IPS DF 6.9 (cell line): Measurements from ENCODE around the gene MTX3.

Experiments
- DNase-seq: peaks from one replicate; pipeline ENCODE4 v3.0.0-alpha.2; 2013; ENCODE audit warnings: low read depth, low spot score
- H3K27ac ChIP-seq: one replicate; pipeline ENCODE4 v1.5.1; 2013; ENCODE audit warnings: low read length, control low read depth
- H3K27me3 ChIP-seq: 2 replicates; pipeline ENCODE4 v1.6.1; 2013; ENCODE audit warnings: mild to moderate bottlenecking, low read length; ENCODE audit not compliant: control insufficient read depth, insufficient read depth
- H3K36me3 ChIP-seq: 2 replicates; pipeline ENCODE4 v1.6.1; 2013; ENCODE audit warnings: low read length; ENCODE audit not compliant: control insufficient read depth, insufficient read depth
- H3K4me1 ChIP-seq: 2 replicates; pipeline ENCODE4 v1.6.1; 2013; ENCODE audit warnings: low read length; ENCODE audit not compliant: control insufficient read depth, insufficient read depth
- H3K4me3 ChIP-seq: 2 replicates; pipeline ENCODE4 v1.5.1; 2013; ENCODE audit warnings: mild to moderate bottlenecking, low read length
- H3K9me3 ChIP-seq: 2 replicates; pipeline ENCODE4 v1.6.1; 2013; ENCODE audit warnings: low read length, inconsistent platforms; ENCODE audit not compliant: control insufficient read depth, insufficient read depth
- WGBS: extraction: QIAGEN DNeasy Blood & Tissue Kit; methylation state at CpG from one replicate; pipeline ENCODE4 v1.1.7; 2013; ENCODE audit warnings: mixed read lengths, missing lambda C conversion rate; ENCODE audit not compliant: insufficient read length, insufficient coverage; 5-methylcytosine and 5-hydroxymethylcytosine counted together

Gene MTX3

GRCh38 chr5:79983618-79984017 is 7.4 kb downstream of the MTX3 start:
- Histone ChIP-seq H3K27ac (no peak overlapping the region), H3K36me3 (peaks cover 3% of the 10 kb centered on the region; the same call in 1 of the 2 replicates), H3K4me3 (no peak overlapping the region), H3K4me1 (no peaks in the 10 kb centered on the region), H3K9me3 (no peaks in the 10 kb centered on the region), H3K27me3 (no peaks in the 10 kb centered on the region)
- DNase-seq, result no peak
- WGBS, result no CpG with 5 or more reads among the region's 7 CpGs

- no peak overlapping the region for H3K27ac ChIP-seq
- no peaks in the 10 kb centered on the region for H3K27me3 ChIP-seq
- H3K4me3 ChIP-seq, result no peak overlapping the region
- no peaks in the 10 kb centered on the region for H3K4me1 ChIP-seq
- H3K36me3 ChIP-seq, result peaks cover 3% of the 10 kb centered on the region; the same call in 1 of the 2 replicates
- no CpG with 5 or more reads among the region's 1 CpG for WGBS
- DNase-seq, result no peak
- H3K9me3 ChIP-seq, result no peaks in the 10 kb centered on the region
These were observed 8.9 kb downstream of the MTX3 start for GRCh38 chr5:79982136-79982535.

- no CpG with 5 or more reads among the region's 7 CpGs for WGBS
- H3K4me3 ChIP-seq, result no peak overlapping the region
- no peak overlapping the region for H3K27ac ChIP-seq
- H3K36me3 ChIP-seq, result peaks cover 3% of the 10 kb centered on the region; the same call in 1 of the 2 replicates
- DNase-seq, result no peak
- H3K9me3 ChIP-seq, result no peaks in the 10 kb centered on the region
- no peaks in the 10 kb centered on the region for H3K27me3 ChIP-seq
- no peaks in the 10 kb centered on the region; the same call in 1 of the 2 replicates for H3K4me1 ChIP-seq
These were observed 14.1 kb downstream of the MTX3 start for GRCh38 chr5:79976759-79977515.

- no peaks in the 10 kb centered on the region for H3K27me3 ChIP-seq
- no peak overlapping the region for H3K4me3 ChIP-seq
- peaks cover 3% of the 10 kb centered on the region; the same call in 1 of the 2 replicates for H3K36me3 ChIP-seq
- H3K9me3 ChIP-seq, result no peaks in the 10 kb centered on the region
- WGBS, result no CpG with 5 or more reads among the region's 5 CpGs
- H3K4me1 ChIP-seq, result no peaks in the 10 kb centered on the region; the same call in 1 of the 2 replicates
- no peak overlapping the region for H3K27ac ChIP-seq
- DNase-seq, result no peak
These were observed 15.6 kb downstream of the MTX3 start for GRCh38 chr5:79975422-79975821.

GRCh38 chr5:79974886-79975285 is 16.2 kb downstream of the MTX3 start:
- H3K4me1 ChIP-seq, result no peaks in the 10 kb centered on the region; the same call in 1 of the 2 replicates
- no CpG with 5 or more reads among the region's 2 CpGs for WGBS
- H3K27me3 ChIP-seq, result no peaks in the 10 kb centered on the region
- no peaks in the 10 kb centered on the region for H3K9me3 ChIP-seq
- H3K36me3 ChIP-seq, result peaks cover 3% of the 10 kb centered on the region; the same call in 1 of the 2 replicates
- H3K4me3 ChIP-seq, result no peak overlapping the region
- H3K27ac ChIP-seq, result no peak overlapping the region
- no peak for DNase-seq

GRCh38 chr5:79973996-79974395 is 17.1 kb downstream of the MTX3 start:
- WGBS, result no CpG with 5 or more reads among the region's 3 CpGs

GRCh38 chr5:79973511-79973910 is 17.6 kb downstream of the MTX3 start:
- Histone ChIP-seq H3K27ac (no peak overlapping the region), H3K27me3 (no peaks in the 10 kb centered on the region), H3K4me1 (no peaks in the 10 kb centered on the region; the same call in 1 of the 2 replicates), H3K9me3 (no peaks in the 10 kb centered on the region), H3K4me3 (no peak overlapping the region), H3K36me3 (peaks cover 3% of the 10 kb centered on the region; the same call in 1 of the 2 replicates)
- DNase-seq, result no peak
- WGBS, result no CpG with 5 or more reads among the region's 3 CpGs

More at GRCh38 chr5:79973996-79974395, 17.1 kb downstream of the MTX3 start:
- Histone ChIP-seq H3K4me3 (no peak overlapping the region), H3K4me1 (no peaks in the 10 kb centered on the region; the same call in 1 of the 2 replicates), H3K27ac (no peak overlapping the region), H3K36me3 (peaks cover 3% of the 10 kb centered on the region; the same call in 1 of the 2 replicates), H3K27me3 (no peaks in the 10 kb centered on the region), H3K9me3 (no peaks in the 10 kb centered on the region)
- DNase-seq, result no peak

- no CpG with 5 or more reads among the region's 4 CpGs for WGBS
- no peaks in the 10 kb centered on the region; the same call in 1 of the 2 replicates for H3K4me1 ChIP-seq
- DNase-seq, result no peak
- H3K4me3 ChIP-seq, result no peak overlapping the region
- H3K36me3 ChIP-seq, result no peaks in the 10 kb centered on the region
- no peaks in the 10 kb centered on the region for H3K9me3 ChIP-seq
- H3K27ac ChIP-seq, result no peak overlapping the region
- no peaks in the 10 kb centered on the region for H3K27me3 ChIP-seq
These were observed 19.9 kb downstream of the MTX3 start for GRCh38 chr5:79971156-79971555.

GRCh38 chr5:79966448-79966847 is 24.6 kb downstream of the MTX3 start:
- Histone ChIP-seq H3K36me3 (no peaks in the 10 kb centered on the region), H3K27ac (no peak overlapping the region), H3K27me3 (no peaks in the 10 kb centered on the region), H3K9me3 (no peaks in the 10 kb centered on the region), H3K4me3 (no peak overlapping the region), H3K4me1 (no peaks in the 10 kb centered on the region)
- WGBS, result no CpG with 5 or more reads among the region's 5 CpGs
- DNase-seq, result no peak

GRCh38 chr5:79964136-79964535 is 26.9 kb downstream of the MTX3 start:
- Histone ChIP-seq H3K36me3 (no peaks in the 10 kb centered on the region), H3K27me3 (no peaks in the 10 kb centered on the region)
- WGBS, result 100% methylated on average over 3 of the region's 7 CpGs

More at GRCh38 chr5:79964136-79964535, 26.9 kb downstream of the MTX3 start:
- Histone ChIP-seq H3K4me1 (no peaks in the 10 kb centered on the region), H3K4me3 (no peak overlapping the region), H3K27ac (no peak overlapping the region), H3K9me3 (no peaks in the 10 kb centered on the region)
- DNase-seq, result no peak
